ENCODE results near the gene TRERF1. TPM values are rescaled to one million over a fixed set of nuclear protein-coding genes. Genes with fewer than 3 reads are reported as not detected.

TRERF1 gene
- total and polyA plus RNA-seq, 2 of the 4 experiments (the other 2 are of a cell fraction), result 6.3 to 9.9 TPM

DNA sequence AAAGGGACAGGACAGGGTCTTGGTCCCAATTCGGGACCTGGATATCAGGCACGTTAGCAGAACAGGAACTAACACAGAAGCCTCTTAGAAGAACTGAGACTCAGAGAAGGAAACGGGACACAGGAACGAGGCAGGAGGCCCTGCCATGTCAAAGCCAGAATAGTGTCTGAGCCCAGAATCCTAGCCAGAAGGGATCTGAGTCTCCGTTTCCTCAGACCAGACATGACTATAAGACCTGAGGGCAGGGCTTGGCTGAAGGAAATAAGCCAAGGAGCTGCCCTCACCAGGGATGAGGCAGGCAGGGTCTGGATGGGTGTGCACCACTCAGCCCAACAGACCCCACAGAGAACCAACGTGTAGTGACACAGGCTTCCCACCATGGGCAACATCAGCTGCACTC, 40.3 kb downstream of the TRERF1 start:
- no peak for DNase-seq
- no peak overlapping the region for H4K8ac ChIP-seq (ENCODE audit: low read depth in 2 of 2, low read length in 2 of 2)

More for the DNA sequence above, 40.3 kb downstream of the TRERF1 start:
- no peak overlapping the region for H3K4me3 ChIP-seq (ENCODE audit: insufficient read depth, low read depth, low read length)
- H3K23ac ChIP-seq (ENCODE audit: low read depth, low read length), result no peak overlapping the region
- H2BK20ac ChIP-seq (ENCODE audit: low read depth, low read length), result no peak overlapping the region
- CTCF ChIA-PET, result no interaction called here
- H3K4me1 ChIP-seq (ENCODE audit: control insufficient read depth, insufficient read depth, low read length), result peaks cover 14% of the 10 kb centered on the region
- in situ Hi-C loops (cut with MboI; ENCODE audit: low sequenced_read_pairs), result no loop called here
- peaks cover 23% of the 10 kb centered on the region for H3K9me1 ChIP-seq (ENCODE audit: insufficient read depth, low read length)
- H2BK5ac ChIP-seq (ENCODE audit: low read depth, low read length, poor library complexity, severe bottlenecking), result no peak overlapping the region
- no peak overlapping the region for H3K9ac ChIP-seq (ENCODE audit: low read depth, low read length)
- ATAC-seq (ENCODE audit: low read depth), result no peak
- dilution Hi-C loops (cut with HindIII; ENCODE audit: low sequenced_read_pairs, unreplicated experiment), result no loop called here
- intact Hi-C loops (cut with micrococcal nuclease), result no loop called here
- POLR2A ChIA-PET (ENCODE audit: unreplicated experiment), result no interaction called here
- H3K27ac ChIP-seq (ENCODE audit: insufficient read depth, low read length), result no peak overlapping the region
- peaks cover 47% of the 10 kb centered on the region for H4K20me1 ChIP-seq (ENCODE audit: insufficient read depth, low read length)
- H4K5ac ChIP-seq (ENCODE audit: low read depth, low read length), result no peak overlapping the region
- H2BK120ac ChIP-seq (ENCODE audit: low read depth, low read length), result no peak overlapping the region
- H2AK9ac ChIP-seq (replicated peaks; ENCODE audit: low read depth, low read length, poor library complexity), result no peak overlapping the region
- H2AK5ac ChIP-seq (ENCODE audit: low read depth, low read length), result no peak overlapping the region; the same call in 1 of the 2 replicates
- H3K36me3 ChIP-seq (ENCODE audit: control insufficient read depth, insufficient read depth, low read length), result no peaks in the 10 kb centered on the region
- peak overlapping the region; percentile 6 for H3K4ac ChIP-seq (ENCODE audit: low read depth, low read length)
- no peaks in the 10 kb centered on the region for H3K9me3 ChIP-seq (ENCODE audit: control insufficient read depth, insufficient read depth, low read length)
- H3K79me1 ChIP-seq (ENCODE audit: low read depth in 1 of 2, low read length in 2 of 2), result peaks cover 44 to 60% of the 10 kb centered on the region in 2 experiments
- 83% methylated on average over 4 of the region's 6 CpGs; no CpG with 5 or more reads in 1 of the 2 experiments for WGBS, 2 experiments (ENCODE audit: extremely low coverage in 2 of 2, insufficient read length in 1 of 2)
- BruUV-seq (replicated peaks), result no TSS peak
- H2BK15ac ChIP-seq (ENCODE audit: low read depth, low read length), result no peak overlapping the region
- H3K18ac ChIP-seq (ENCODE audit: low read depth, low read length), result no peak overlapping the region
- no peak overlapping the region for H4K91ac ChIP-seq (ENCODE audit: insufficient read depth, low read depth, low read length)
- no peaks in the 10 kb centered on the region for H3K27me3 ChIP-seq (ENCODE audit: control insufficient read depth, insufficient read depth, low read length)
- no peak overlapping the region for H3K56ac ChIP-seq (ENCODE audit: extremely low read depth, insufficient read depth, low read length)
- TF ChIP-seq CHD1 (IDR thresholded peaks at IDR 0.05; ENCODE audit: low read depth, low read length) (no peak), POLR2A (IDR thresholded peaks at IDR 0.05; ENCODE audit: low read depth, low read length) (no peak), SMC3 (IDR thresholded peaks at IDR 0.05; ENCODE audit: low read depth, low read length) (no peak), CEBPB (IDR thresholded peaks at IDR 0.05; ENCODE audit: low read depth, low read length) (no peak), RAD21 (IDR thresholded peaks at IDR 0.05; ENCODE audit: low read length) (no peak), FOS (IDR thresholded peaks at IDR 0.05; ENCODE audit: low read depth, low read length) (no peak), NFE2L2 (IDR thresholded peaks at IDR 0.05; ENCODE audit: low read depth, low read length) (no peak), MXI1 (IDR thresholded peaks at IDR 0.05; ENCODE audit: borderline replicate concordance, low read depth, low read length) (no peak), MAFK (IDR thresholded peaks at IDR 0.05; ENCODE audit: low read depth, low read length) (no peak), RFX5 (IDR thresholded peaks at IDR 0.05; ENCODE audit: low read depth, low read length) (no peak), BHLHE40 (IDR thresholded peaks at IDR 0.05; ENCODE audit: low read depth, low read length) (no peak), RCOR1 (IDR thresholded peaks at IDR 0.05; ENCODE audit: insufficient replicate concordance, low read length) (no peak), MAZ (IDR thresholded peaks at IDR 0.05; ENCODE audit: borderline replicate concordance, low read depth, low read length) (no peak)
- TF ChIP-seq, protein P1, sequence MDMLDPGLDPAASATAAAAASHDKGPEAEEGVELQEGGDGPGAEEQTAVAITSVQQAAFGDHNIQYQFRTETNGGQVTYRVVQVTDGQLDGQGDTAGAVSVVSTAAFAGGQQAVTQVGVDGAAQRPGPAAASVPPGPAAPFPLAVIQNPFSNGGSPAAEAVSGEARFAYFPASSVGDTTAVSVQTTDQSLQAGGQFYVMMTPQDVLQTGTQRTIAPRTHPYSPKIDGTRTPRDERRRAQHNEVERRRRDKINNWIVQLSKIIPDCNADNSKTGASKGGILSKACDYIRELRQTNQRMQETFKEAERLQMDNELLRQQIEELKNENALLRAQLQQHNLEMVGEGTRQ (IDR thresholded peaks at IDR 0.05; ENCODE audit: low read depth, low read length), result no peak
- TF ChIP-seq, protein P2, sequence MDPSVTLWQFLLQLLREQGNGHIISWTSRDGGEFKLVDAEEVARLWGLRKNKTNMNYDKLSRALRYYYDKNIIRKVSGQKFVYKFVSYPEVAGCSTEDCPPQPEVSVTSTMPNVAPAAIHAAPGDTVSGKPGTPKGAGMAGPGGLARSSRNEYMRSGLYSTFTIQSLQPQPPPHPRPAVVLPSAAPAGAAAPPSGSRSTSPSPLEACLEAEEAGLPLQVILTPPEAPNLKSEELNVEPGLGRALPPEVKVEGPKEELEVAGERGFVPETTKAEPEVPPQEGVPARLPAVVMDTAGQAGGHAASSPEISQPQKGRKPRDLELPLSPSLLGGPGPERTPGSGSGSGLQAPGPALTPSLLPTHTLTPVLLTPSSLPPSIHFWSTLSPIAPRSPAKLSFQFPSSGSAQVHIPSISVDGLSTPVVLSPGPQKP (IDR thresholded peaks at IDR 0.05; ENCODE audit: borderline replicate concordance, low read depth, low read length), result no peak
- TF ChIP-seq, protein P3, sequence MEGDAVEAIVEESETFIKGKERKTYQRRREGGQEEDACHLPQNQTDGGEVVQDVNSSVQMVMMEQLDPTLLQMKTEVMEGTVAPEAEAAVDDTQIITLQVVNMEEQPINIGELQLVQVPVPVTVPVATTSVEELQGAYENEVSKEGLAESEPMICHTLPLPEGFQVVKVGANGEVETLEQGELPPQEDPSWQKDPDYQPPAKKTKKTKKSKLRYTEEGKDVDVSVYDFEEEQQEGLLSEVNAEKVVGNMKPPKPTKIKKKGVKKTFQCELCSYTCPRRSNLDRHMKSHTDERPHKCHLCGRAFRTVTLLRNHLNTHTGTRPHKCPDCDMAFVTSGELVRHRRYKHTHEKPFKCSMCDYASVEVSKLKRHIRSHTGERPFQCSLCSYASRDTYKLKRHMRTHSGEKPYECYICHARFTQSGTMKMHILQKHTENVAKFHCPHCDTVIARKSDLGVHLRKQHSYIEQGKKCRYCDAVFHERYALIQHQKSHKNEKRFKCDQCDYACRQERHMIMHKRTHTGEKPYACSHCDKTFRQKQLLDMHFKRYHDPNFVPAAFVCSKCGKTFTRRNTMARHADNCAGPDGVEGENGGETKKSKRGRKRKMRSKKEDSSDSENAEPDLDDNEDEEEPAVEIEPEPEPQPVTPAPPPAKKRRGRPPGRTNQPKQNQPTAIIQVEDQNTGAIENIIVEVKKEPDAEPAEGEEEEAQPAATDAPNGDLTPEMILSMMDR (conservative IDR thresholded peaks at IDR 0.05; ENCODE audit: low read depth, low read length), result no peak
- H2AFZ ChIP-seq (replicated peaks; ENCODE audit: low read length, poor library complexity), result no peak overlapping the region
- 0 out of 2 replicates have a peak overlapping the region, but pooled peaks have one; percentile 3 for H3K14ac ChIP-seq (replicated peaks; ENCODE audit: low read depth, low read length)
- no peak overlapping the region for H3K4me2 ChIP-seq (ENCODE audit: low read depth, low read length)

Measured in IMR-90 (cell line).